Vagina (tissue), 2 donors: ENCODE measurements around the gene DCHS2. TPM values are rescaled to one million over a fixed set of nuclear protein-coding genes. Genes with fewer than 3 reads are reported as not detected.

Experiments
- DNase-seq, 2 donors: peaks; one replicate each; pipeline ENCODE4 v3.0.0-alpha.2; 2017; ENCODE audit errors: extremely low spot score in 2 of 2
- H3K27ac ChIP-seq: fragments of 200-600 bp; sonication (generic); one replicate; pipeline ENCODE4 v1.5.1; 2019
- H3K27me3 ChIP-seq: fragments of 200-600 bp; sonication (generic); one replicate; pipeline ENCODE4 v1.5.1; 2019
- H3K36me3 ChIP-seq, 2 donors: fragments of 200-600 bp; sonication (generic); one replicate each; pipeline ENCODE4 v1.5.1; 2017 to 2019
- H3K4me1 ChIP-seq: fragments of 200-600 bp; sonication (generic); one replicate; pipeline ENCODE4 v1.5.1; 2019
- H3K4me3 ChIP-seq, 2 donors: fragments of 200-600 bp; sonication (generic); 1 replicate in 1 of 2; 2 replicates in 1 of 2; pipeline ENCODE4 v1.5.1; 2016 to 2019
- H3K9me3 ChIP-seq: fragments of 200-600 bp; sonication (generic); one replicate; pipeline ENCODE4 v1.5.1; 2019
- CTCF ChIP-seq, 3 experiments: fragments of 450-650 bp in 2 of 3; fragments of 200-600 bp in 1 of 3; sonication (generic) in 1 of 3; IDR thresholded peaks; one replicate each; pipeline ENCODE4 v1.5.1; 2017 to 2019; ENCODE audit warnings: antibody characterized with exemption in 3 of 3, mild to moderate bottlenecking in 2 of 3, moderate library complexity in 2 of 3
- POLR2A ChIP-seq, 2 donors: fragments of 450-650 bp; IDR thresholded peaks; one replicate each; pipeline ENCODE4 v1.6.1; 2017; ENCODE audit warnings: antibody characterized with exemption in 2 of 2, mild to moderate bottlenecking in 2 of 2, moderate library complexity in 2 of 2
- POLR2AphosphoS5 ChIP-seq, 2 donors: sonication (generic); formaldehyde crosslinking; IDR thresholded peaks; one replicate each; pipeline ENCODE4 v1.9.0; 2017; ENCODE audit warnings: antibody characterized with exemption in 2 of 2, mild to moderate bottlenecking in 2 of 2, low read depth in 1 of 2; ENCODE audit not compliant: insufficient read depth in 1 of 2
- intact Hi-C: fragments of 100-400 bp; cut with DNase I; formaldehyde crosslinking; loops from one replicate; pipeline ENCODE4 v1.15.1; 2023
- total RNA-seq: library from RNA; depleted of rRNA; stranded (reverse); fragments of >200 nt; gene quantifications from one replicate; pipeline ENCODE4 v1.2.3, GENCODE V29; 2016

DCHS2 gene
- total RNA-seq, 1 donor from 2014 or later = 7.9 TPM

- no peak for TF ChIP-seq POLR2A (IDR thresholded peaks at IDR 0.05)
- no peak for TF ChIP-seq CTCF (IDR thresholded peaks at IDR 0.05)
- TF ChIP-seq POLR2AphosphoS5 (IDR thresholded peaks at IDR 0.05; ENCODE audit: insufficient read depth in 1 of 2, low read depth in 1 of 2) = no peak
- DNase-seq = no peak
- Histone ChIP-seq H3K27me3 (no peaks in the 10 kb centered on the region), H3K36me3 (no peaks in the 10 kb centered on the region), H3K4me1 (no peaks in the 10 kb centered on the region), H3K4me3 (no peak overlapping the region), H3K9me3 (no peaks in the 10 kb centered on the region), H3K27ac (no peak overlapping the region)
- intact Hi-C loops = no loop called here
Observed at GRCh38 chr4:154183264-154183663, 308.3 kb downstream of the DCHS2 start.

Other genes starting within 250 kb of the DCHS2 start
- gene PLRG1, start 58.6 kb upstream of the DCHS2 start, total RNA-seq = 41.3 TPM
- not detected for gene FGB, start 71.2 kb upstream of the DCHS2 start, total RNA-seq
- gene FGA, start 98.9 kb upstream of the DCHS2 start, total RNA-seq = not detected
- not detected for gene FGG, start 120.9 kb upstream of the DCHS2 start, total RNA-seq